GM23338 (cell line): Measurements from ENCODE around the gene ANP32E. TPM values are rescaled to one million over a fixed set of nuclear protein-coding genes. Genes with fewer than 3 reads are reported as not detected.
A peak's percentile ranks its signal among the peaks of the same experiment; 100 is the strongest.

ENCODE experiments used
- ATAC-seq: fragments of 200-7000 bp; cut with Tn5 transposase; 3 replicates; pipeline ENCODE4 v1.9.1; 2020
- DNase-seq: peaks from one replicate; pipeline ENCODE4 v3.0.0-alpha.2; 2015; ENCODE audit warnings: low spot score
- H2AFZ ChIP-seq: fragments of 200-600 bp; sonication (generic); 2 replicates; pipeline ENCODE4 v1.8.0; 2016; ENCODE audit warnings: antibody characterized with exemption, mild to moderate bottlenecking, moderate library complexity
- H3F3A ChIP-seq: fragments of 200-600 bp; sonication (generic); replicated peaks from 2 replicates; pipeline ENCODE4 v1.8.0; 2017; ENCODE audit warnings: antibody characterized with exemption, mixed run types, low read depth
- H3K27ac ChIP-seq: fragments of 200-600 bp; sonication (generic); 2 replicates; pipeline ENCODE4 v1.6.1; 2016; ENCODE audit warnings: low read depth
- H3K27me3 ChIP-seq: fragments of 200-600 bp; sonication (generic); 2 replicates; pipeline ENCODE4 v1.8.0; 2016; ENCODE audit warnings: mild to moderate bottlenecking, mixed run types, moderate library complexity; ENCODE audit not compliant: insufficient read depth
- H3K36me3 ChIP-seq: fragments of 200-600 bp; sonication (generic); 2 replicates; pipeline ENCODE4 v1.8.0; 2016; ENCODE audit warnings: mild to moderate bottlenecking; ENCODE audit not compliant: insufficient read depth
- H3K4me1 ChIP-seq: fragments of 200-600 bp; sonication (generic); 2 replicates; pipeline ENCODE4 v1.8.0; 2016; ENCODE audit warnings: mild to moderate bottlenecking, moderate library complexity; ENCODE audit not compliant: insufficient read depth
- H3K4me2 ChIP-seq: fragments of 200-600 bp; sonication (generic); 2 replicates; pipeline ENCODE4 v1.7.1; 2017; ENCODE audit warnings: mixed run types
- H3K4me3 ChIP-seq: fragments of 200-600 bp; sonication (generic); 2 replicates; pipeline ENCODE4 v1.6.1; 2016; ENCODE audit warnings: mixed run types
- H3K79me2 ChIP-seq: fragments of 200-600 bp; sonication (generic); replicated peaks from 2 replicates; pipeline ENCODE4 v1.8.0; 2017; ENCODE audit warnings: mild to moderate bottlenecking; ENCODE audit not compliant: insufficient read depth
- H3K9me2 ChIP-seq: fragments of 200-600 bp; sonication (generic); 2 replicates; pipeline ENCODE4 v1.8.0; 2017; ENCODE audit not compliant: insufficient read depth
- H4K20me1 ChIP-seq: fragments of 200-600 bp; sonication (generic); replicated peaks from 2 replicates; pipeline ENCODE4 v1.8.0; 2017; ENCODE audit warnings: mild to moderate bottlenecking; ENCODE audit not compliant: insufficient read depth
- H3K27ac Mint-ChIP-seq: 2 replicates; pipeline ENCODE4 v1.8.0; 2020; ENCODE audit warnings: inconsistent platforms, mild to moderate bottlenecking, moderate library complexity, mixed read lengths
- H3K27me3 Mint-ChIP-seq: 3 replicates; pipeline ENCODE4 v1.8.0; 2022; ENCODE audit warnings: low read depth, mild to moderate bottlenecking, moderate library complexity, mixed read lengths, inconsistent platforms; ENCODE audit not compliant: insufficient read depth, poor library complexity
- H3K36me3 Mint-ChIP-seq: 3 replicates; pipeline ENCODE4 v1.8.0; 2021; ENCODE audit warnings: low read depth, mild to moderate bottlenecking, inconsistent platforms, moderate library complexity, mixed read lengths
- H3K4me1 Mint-ChIP-seq: 3 replicates; pipeline ENCODE4 v1.8.0; 2020; ENCODE audit warnings: mild to moderate bottlenecking, inconsistent platforms, mixed read lengths
- H3K4me3 Mint-ChIP-seq: 3 replicates; pipeline ENCODE4 v1.8.0; 2021; ENCODE audit warnings: moderate library complexity, mild to moderate bottlenecking, inconsistent platforms, mixed read lengths
- H3K9me3 Mint-ChIP-seq: 3 replicates; pipeline ENCODE4 v1.8.0; 2020; ENCODE audit warnings: moderate library complexity, mild to moderate bottlenecking, inconsistent platforms, mixed read lengths
- CREB1 ChIP-seq: fragments of 250-450 bp; sonication (Bioruptor Pico); IDR thresholded peaks from 2 replicates; pipeline ENCODE4 v1.5.0; 2020; ENCODE audit warnings: low read depth, mild to moderate bottlenecking, moderate library complexity
- EZH2phosphoT487 ChIP-seq: fragments of 200-600 bp; sonication (generic); IDR thresholded peaks from one replicate; pipeline ENCODE4 v1.8.1; 2018; ENCODE audit warnings: antibody characterized with exemption; ENCODE audit not compliant: unreplicated experiment
- JUNB ChIP-seq: IDR thresholded peaks from one replicate; pipeline ENCODE4 v1.6.1; 2016; ENCODE audit warnings: antibody characterized with exemption; ENCODE audit not compliant: unreplicated experiment
- NANOG ChIP-seq: IDR thresholded peaks from 2 replicates; pipeline ENCODE4 v1.6.1; 2016; ENCODE audit warnings: antibody characterized with exemption, borderline replicate concordance
- POLR2AphosphoS5 ChIP-seq: IDR thresholded peaks from 2 replicates; pipeline ENCODE4 v1.6.1; 2016; ENCODE audit warnings: antibody characterized with exemption, low read depth
- STAT1 ChIP-seq: IDR thresholded peaks from one replicate; pipeline ENCODE4 v1.6.1; 2016; ENCODE audit warnings: antibody characterized with exemption; ENCODE audit not compliant: unreplicated experiment
- ZNF114 ChIP-seq: fragments of 250-450 bp; sonication (Bioruptor Pico); IDR thresholded peaks from 2 replicates; pipeline ENCODE4 v1.5.0; 2020; ENCODE audit warnings: mild to moderate bottlenecking, moderate library complexity
- ZNF331 ChIP-seq: fragments of 250-450 bp; sonication (Bioruptor Pico); IDR thresholded peaks from 2 replicates; pipeline ENCODE4 v1.5.0; 2020; ENCODE audit warnings: low read depth, mild to moderate bottlenecking, moderate library complexity
- polyA plus RNA-seq: library from polyadenylated mRNA; unstranded; fragments of >200 nt; fragmentation: Nextera tagmentation; extraction: Ambion mirVana; gene quantifications from 2 replicates; pipeline ENCODE4 v1.2.1, GENCODE V29; 2016
- total RNA-seq: library from RNA; depleted of rRNA; stranded (reverse); fragments of >200 nt; shearing (Covaris generic); gene quantifications from 2 replicates; pipeline ENCODE4 v1.2.3, GENCODE V29; 2014
- TF ChIP-seq, protein P1 (sequence below): IDR thresholded peaks from 2 replicates; pipeline ENCODE4 v1.6.1; 2016; ENCODE audit warnings: antibody characterized with exemption
- TF ChIP-seq, protein P2 (sequence below): fragments of 250-450 bp; sonication (Bioruptor Pico); IDR thresholded peaks from 2 replicates; pipeline ENCODE4 v1.5.0; 2020; ENCODE audit warnings: mild to moderate bottlenecking, moderate library complexity
- TF ChIP-seq, protein P3 (sequence below), 2 experiments: fragments of 200-600 bp in 1 of 2; sonication (generic) in 1 of 2; conservative IDR thresholded peaks; 2 replicates each; pipeline versions ENCODE4 v1.5.1 to v1.6.1; 2016 to 2017; ENCODE audit warnings: antibody characterized with exemption in 2 of 2, low read depth in 2 of 2, mild to moderate bottlenecking in 2 of 2, moderate library complexity in 1 of 2

Gene ANP32E
- total and polyA plus RNA-seq, 2 experiments from 2014 or later: 88.6 to 257 TPM

DNA sequence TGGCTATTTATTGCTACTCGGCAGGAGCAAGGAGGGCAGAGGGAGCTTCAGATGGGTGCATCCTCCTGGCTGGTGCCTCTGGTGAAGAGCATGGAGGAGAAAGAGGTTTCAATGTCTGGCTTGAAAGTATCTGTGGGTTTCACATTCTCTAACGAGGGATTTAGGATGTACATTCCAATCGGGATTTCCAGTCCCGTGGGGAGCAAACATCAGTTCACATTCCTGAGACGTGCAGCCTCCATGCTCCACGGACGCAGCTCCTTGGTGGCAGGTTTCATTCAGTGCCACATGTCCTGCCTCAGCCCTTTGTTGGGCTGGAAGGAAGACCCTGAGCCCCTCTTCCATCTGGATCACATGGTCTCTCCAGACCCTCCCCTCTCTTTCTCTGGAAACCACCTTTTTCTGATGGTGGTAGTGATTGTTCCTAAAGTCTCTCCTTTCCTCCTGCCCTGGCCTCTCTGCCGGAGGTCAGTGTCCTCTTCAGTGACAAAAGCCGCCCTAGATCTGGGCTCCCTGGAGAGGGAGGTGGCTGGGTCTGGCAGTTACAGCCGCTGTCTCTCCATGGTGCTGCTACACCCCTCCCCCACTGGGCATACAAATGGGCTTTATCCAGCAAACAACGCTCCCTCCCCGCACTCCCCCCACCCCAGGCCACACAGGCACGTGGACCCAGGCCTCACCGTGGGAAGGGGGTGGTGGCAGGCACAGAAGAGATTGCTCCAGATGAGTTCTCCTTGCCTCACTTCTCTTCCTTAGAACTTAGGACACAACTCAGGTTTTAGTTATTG, 20.8 kb upstream of the ANP32E start:
- Histone ChIP-seq H3K9me2 (no peaks in the 10 kb centered on the region), H2AFZ (no peak overlapping the region), H3K4me3 (peak overlapping the region; percentile 88), H3F3A (peaks cover 24% of the 10 kb centered on the region; the same call in 1 of the 2 replicates), H4K20me1 (peaks cover 3% of the 10 kb centered on the region; the same call in 1 of the 2 replicates), H3K4me2 (peak overlapping the region; percentile 95), H3K27me3 (no peaks in the 10 kb centered on the region), H3K36me3 (peaks cover 5% of the 10 kb centered on the region; the same call in 1 of the 2 replicates), H3K27ac (peak overlapping the region; percentile 89), H3K4me1 (peaks cover 21% of the 10 kb centered on the region), H3K79me2 (peaks cover 26% of the 10 kb centered on the region)
- ATAC-seq (peak; percentile 12), DNase-seq (peak; percentile 66)
- Mint-ChIP-seq H3K27me3 (peaks cover 7% of the 10 kb centered on the region), H3K36me3 (peaks cover 14% of the 10 kb centered on the region), H3K4me3 (peak overlapping the region; percentile 91), H3K27ac (peak overlapping the region; percentile 98), H3K4me1 (peaks cover 36% of the 10 kb centered on the region), H3K9me3 (peaks cover 2% of the 10 kb centered on the region; the same call in 2 of the 3 replicates)
- TF ChIP-seq EZH2phosphoT487: no peak
- no peak for TF ChIP-seq ZNF114 (CRISPR knock-in tag)
- TF ChIP-seq POLR2AphosphoS5: peak; percentile 39; the same call in 1 of the 2 replicates

DNA sequence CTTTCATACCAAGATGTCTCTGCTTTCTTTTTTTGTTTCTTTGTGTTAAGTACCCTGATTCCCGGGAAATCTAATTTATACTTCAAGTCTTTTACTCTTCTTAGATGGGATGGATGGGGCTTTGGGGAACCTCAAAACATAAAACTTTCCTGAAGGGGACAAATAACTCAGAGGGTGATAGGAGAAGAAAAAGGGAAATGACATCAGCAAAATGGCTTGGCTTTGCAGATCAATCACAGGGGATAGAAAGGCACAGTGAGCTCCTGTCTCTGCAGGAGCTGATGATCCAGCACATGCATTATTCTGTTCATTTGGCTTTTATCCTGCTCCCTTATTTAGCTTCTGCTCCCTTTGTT, 20.3 kb upstream of the ANP32E start:
- no peak for ATAC-seq
- Histone ChIP-seq H3K27me3 (no peaks in the 10 kb centered on the region), H3K4me2 (peak overlapping the region; percentile 95), H3K79me2 (peaks cover 22% of the 10 kb centered on the region), H4K20me1 (no peaks in the 10 kb centered on the region), H3K9me2 (no peaks in the 10 kb centered on the region), H3F3A (peaks cover 24% of the 10 kb centered on the region; the same call in 1 of the 2 replicates), H3K4me3 (peak overlapping the region; percentile 88), H2AFZ (no peak overlapping the region), H3K27ac (peak overlapping the region; percentile 89), H3K36me3 (peaks cover 3% of the 10 kb centered on the region; the same call in 1 of the 2 replicates), H3K4me1 (peaks cover 21% of the 10 kb centered on the region)
- Mint-ChIP-seq H3K9me3 (peaks cover 2% of the 10 kb centered on the region; the same call in 2 of the 3 replicates), H3K4me1 (peaks cover 36% of the 10 kb centered on the region), H3K27me3 (peaks cover 7% of the 10 kb centered on the region), H3K36me3 (peaks cover 8% of the 10 kb centered on the region; the same call in 2 of the 3 replicates), H3K4me3 (peak overlapping the region; percentile 91), H3K27ac (peak overlapping the region; percentile 98)
- DNase-seq: no peak
- no peak for TF ChIP-seq NANOG
- TF ChIP-seq, protein P1, sequence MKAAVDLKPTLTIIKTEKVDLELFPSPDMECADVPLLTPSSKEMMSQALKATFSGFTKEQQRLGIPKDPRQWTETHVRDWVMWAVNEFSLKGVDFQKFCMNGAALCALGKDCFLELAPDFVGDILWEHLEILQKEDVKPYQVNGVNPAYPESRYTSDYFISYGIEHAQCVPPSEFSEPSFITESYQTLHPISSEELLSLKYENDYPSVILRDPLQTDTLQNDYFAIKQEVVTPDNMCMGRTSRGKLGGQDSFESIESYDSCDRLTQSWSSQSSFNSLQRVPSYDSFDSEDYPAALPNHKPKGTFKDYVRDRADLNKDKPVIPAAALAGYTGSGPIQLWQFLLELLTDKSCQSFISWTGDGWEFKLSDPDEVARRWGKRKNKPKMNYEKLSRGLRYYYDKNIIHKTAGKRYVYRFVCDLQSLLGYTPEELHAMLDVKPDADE: no peak
- TF ChIP-seq, protein P2, sequence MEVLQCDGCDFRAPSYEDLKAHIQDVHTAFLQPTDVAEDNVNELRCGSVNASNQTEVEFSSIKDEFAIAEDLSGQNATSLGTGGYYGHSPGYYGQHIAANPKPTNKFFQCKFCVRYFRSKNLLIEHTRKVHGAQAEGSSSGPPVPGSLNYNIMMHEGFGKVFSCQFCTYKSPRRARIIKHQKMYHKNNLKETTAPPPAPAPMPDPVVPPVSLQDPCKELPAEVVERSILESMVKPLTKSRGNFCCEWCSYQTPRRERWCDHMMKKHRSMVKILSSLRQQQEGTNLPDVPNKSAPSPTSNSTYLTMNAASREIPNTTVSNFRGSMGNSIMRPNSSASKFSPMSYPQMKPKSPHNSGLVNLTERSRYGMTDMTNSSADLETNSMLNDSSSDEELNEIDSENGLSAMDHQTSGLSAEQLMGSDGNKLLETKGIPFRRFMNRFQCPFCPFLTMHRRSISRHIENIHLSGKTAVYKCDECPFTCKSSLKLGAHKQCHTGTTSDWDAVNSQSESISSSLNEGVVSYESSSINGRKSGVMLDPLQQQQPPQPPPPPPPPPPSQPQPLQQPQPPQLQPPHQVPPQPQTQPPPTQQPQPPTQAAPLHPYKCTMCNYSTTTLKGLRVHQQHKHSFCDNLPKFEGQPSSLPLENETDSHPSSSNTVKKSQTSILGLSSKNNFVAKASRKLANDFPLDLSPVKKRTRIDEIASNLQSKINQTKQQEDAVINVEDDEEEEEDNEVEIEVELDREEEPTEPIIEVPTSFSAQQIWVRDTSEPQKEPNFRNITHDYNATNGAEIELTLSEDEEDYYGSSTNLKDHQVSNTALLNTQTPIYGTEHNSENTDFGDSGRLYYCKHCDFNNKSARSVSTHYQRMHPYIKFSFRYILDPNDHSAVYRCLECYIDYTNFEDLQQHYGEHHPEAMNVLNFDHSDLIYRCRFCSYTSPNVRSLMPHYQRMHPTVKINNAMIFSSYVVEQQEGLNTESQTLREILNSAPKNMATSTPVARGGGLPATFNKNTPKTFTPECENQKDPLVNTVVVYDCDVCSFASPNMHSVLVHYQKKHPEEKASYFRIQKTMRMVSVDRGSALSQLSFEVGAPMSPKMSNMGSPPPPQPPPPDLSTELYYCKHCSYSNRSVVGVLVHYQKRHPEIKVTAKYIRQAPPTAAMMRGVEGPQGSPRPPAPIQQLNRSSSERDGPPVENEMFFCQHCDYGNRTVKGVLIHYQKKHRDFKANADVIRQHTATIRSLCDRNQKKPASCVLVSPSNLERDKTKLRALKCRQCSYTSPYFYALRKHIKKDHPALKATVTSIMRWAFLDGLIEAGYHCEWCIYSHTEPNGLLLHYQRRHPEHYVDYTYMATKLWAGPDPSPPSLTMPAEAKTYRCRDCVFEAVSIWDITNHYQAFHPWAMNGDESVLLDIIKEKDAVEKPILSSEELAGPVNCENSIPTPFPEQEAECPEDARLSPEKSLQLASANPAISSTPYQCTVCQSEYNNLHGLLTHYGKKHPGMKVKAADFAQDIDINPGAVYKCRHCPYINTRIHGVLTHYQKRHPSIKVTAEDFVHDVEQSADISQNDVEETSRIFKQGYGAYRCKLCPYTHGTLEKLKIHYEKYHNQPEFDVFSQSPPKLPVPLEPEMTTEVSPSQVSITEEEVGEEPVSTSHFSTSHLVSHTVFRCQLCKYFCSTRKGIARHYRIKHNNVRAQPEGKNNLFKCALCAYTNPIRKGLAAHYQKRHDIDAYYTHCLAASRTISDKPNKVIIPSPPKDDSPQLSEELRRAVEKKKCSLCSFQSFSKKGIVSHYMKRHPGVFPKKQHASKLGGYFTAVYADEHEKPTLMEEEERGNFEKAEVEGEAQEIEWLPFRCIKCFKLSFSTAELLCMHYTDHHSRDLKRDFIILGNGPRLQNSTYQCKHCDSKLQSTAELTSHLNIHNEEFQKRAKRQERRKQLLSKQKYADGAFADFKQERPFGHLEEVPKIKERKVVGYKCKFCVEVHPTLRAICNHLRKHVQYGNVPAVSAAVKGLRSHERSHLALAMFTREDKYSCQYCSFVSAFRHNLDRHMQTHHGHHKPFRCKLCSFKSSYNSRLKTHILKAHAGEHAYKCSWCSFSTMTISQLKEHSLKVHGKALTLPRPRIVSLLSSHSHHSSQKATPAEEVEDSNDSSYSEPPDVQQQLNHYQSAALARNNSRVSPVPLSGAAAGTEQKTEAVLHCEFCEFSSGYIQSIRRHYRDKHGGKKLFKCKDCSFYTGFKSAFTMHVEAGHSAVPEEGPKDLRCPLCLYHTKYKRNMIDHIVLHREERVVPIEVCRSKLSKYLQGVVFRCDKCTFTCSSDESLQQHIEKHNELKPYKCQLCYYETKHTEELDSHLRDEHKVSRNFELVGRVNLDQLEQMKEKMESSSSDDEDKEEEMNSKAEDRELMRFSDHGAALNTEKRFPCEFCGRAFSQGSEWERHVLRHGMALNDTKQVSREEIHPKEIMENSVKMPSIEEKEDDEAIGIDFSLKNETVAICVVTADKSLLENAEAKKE (CRISPR knock-in tag): 0 out of 2 replicates have a peak, but pooled peaks have one; percentile 2
- TF ChIP-seq, protein P3, sequence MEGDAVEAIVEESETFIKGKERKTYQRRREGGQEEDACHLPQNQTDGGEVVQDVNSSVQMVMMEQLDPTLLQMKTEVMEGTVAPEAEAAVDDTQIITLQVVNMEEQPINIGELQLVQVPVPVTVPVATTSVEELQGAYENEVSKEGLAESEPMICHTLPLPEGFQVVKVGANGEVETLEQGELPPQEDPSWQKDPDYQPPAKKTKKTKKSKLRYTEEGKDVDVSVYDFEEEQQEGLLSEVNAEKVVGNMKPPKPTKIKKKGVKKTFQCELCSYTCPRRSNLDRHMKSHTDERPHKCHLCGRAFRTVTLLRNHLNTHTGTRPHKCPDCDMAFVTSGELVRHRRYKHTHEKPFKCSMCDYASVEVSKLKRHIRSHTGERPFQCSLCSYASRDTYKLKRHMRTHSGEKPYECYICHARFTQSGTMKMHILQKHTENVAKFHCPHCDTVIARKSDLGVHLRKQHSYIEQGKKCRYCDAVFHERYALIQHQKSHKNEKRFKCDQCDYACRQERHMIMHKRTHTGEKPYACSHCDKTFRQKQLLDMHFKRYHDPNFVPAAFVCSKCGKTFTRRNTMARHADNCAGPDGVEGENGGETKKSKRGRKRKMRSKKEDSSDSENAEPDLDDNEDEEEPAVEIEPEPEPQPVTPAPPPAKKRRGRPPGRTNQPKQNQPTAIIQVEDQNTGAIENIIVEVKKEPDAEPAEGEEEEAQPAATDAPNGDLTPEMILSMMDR (conservative IDR thresholded peaks at IDR 0.05; ENCODE audit: low read depth in 2 of 2): no peak
- TF ChIP-seq ZNF114 (CRISPR knock-in tag): no peak
- TF ChIP-seq ZNF331 (CRISPR knock-in tag): no peak
- TF ChIP-seq STAT1: no peak
- TF ChIP-seq EZH2phosphoT487: no peak
- TF ChIP-seq CREB1 (CRISPR knock-in tag): 0 out of 2 replicates have a peak, but pooled peaks have one; percentile 8
- TF ChIP-seq JUNB: no peak
